NCI-H187 treated with DMSO at 0.1 percent for 48 hours (cell line): ENCODE results near the gene SEPTIN2.
"Not testable (repeated sequence)": the region's sequence is repeated elsewhere in the genome, so short reads cannot be mapped to it uniquely, and the experiment has no call there.

Experiments
- DNase-seq: peaks from one replicate; lab custom pipeline; 2025; lab: John Stamatoyannopoulos, UW

SEPTIN2 gene

DNA sequence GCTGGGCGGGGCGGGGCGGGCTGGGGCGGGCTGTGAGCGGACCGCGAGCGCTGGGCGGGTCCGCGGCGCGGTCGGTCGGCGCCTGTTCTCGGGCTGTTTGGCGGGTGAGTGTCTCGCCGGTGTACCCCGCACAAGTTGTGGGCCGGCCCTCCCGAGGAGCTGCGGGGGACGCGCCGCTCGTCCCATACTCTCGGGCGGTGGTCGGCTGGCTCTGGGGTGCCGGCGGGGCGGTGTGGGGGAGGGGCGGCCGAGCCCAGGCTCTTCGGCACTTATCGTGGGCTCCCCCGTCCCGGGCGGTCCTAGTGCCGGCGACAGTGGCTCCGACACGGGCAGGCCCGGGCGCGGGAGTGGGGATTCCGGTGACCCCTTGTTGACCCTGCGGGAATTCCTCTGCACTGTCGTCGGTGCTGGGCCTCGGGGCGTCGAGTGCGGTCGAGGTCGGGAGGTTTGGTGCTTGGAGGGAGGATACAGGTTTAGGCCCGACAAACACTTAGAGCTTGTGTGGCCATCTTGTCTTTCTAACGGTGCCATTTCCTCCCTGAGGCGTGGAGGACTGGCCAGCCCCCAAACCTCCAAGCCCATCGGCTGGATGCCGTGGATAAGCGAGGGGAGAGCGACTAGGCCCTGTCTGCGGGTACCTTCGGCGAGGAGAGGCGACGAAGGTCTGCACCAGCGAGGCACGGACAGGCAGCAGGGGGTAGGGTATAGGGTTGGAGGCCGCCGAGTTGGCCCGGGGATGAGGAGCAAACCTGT lies at the start of gene SEPTIN2:
SEPTIN2 (plus strand) TSS at position 47 of the 753 bp plus-strand sequence. CDS start 8,308 bp downstream, outside the sequence.
- no peak for DNase-seq

DNA sequence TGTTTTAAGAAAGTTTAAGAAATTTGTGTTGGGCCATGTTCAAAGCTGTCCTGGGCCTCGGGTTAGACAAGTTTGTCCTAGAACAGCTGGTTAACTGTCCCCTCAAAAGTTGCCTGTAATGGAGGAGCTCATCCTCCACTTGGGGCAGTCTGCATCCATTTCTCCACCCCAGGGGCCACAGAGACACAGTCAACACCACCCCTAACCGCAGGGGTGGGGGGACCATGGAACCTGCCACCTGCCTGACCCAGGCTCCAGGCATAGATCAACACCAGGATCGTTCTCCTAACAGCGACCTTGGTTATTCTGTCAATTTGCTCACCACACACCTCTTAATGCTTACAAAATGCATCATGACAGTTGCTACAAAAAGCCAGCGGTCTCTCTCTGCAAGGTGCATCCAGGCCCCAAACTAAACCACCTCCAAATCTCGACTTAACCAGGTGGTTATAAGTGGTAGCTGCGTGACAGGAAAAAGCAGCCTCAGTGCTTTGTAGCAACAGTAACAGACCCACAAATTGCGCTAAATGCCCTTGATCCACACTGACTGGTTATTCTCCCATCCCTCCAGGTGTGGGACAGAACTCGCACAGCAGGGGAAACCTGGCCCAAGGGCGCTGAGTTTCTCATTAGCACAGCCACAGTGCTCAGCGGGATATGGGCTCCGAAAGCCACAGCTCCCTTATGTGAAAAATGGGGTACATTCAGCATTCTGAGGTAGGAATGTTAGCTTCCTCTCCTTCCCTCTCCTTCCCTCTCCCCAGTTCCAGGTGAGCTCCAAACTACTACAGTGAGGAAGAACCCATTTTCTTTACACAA lies 48.3 kb upstream of the SEPTIN2 start:
- no peak for DNase-seq

DNA sequence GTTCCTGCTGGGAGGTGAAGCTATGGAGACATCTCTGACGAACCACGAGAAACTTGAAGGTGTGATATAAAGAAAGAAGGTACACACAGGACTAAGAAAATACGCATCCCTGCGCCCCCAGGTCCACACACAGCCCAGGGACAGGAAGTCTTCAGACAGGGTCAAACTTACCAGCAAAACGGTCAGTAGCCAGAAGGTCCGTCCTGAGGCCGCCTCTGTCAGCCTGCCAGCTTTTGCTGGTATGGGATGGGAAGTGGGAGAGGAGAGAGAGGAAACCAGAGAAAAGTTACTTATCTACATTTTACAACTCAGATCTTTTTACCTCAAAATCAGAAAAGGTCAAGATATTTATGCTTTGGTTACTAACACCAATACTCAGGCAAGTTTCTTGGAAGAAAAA lies 47.4 kb upstream of the SEPTIN2 start:
- no peak for DNase-seq

DNA sequence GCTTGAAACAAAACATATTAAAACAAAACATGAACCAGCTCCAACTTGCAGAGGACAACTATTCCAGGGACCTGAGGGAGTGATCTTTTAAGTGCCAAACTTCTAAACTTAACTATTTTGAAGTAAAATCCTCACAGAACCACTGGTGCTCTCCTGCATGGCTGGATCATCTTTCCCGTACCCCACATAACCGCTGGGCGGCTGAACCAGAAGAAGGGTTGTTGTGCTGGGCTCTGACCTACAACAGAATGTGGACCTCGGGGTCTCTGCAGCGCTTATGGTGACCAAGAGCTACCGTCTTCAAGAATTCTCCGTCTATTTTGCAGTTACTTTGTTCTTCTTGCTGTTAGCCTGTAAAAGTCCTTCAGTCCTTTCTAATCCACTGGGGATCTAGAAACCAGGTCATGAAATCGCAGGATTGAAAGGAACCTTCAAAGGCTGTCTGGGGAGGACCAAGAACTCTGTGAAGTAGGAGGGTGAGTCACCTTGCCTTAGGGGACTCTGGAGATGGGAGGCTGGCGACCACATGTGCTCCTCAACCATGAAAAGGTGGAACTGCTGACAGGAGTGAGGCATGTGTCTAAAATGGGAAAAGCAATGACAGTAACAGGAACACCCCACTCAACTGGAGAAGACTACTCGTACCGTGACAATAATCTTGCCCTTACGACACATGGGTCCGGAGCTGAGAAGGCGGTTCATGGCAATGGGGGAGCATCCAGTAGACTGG lies 46.8 kb upstream of the SEPTIN2 start:
- DNase-seq: no peak

DNA sequence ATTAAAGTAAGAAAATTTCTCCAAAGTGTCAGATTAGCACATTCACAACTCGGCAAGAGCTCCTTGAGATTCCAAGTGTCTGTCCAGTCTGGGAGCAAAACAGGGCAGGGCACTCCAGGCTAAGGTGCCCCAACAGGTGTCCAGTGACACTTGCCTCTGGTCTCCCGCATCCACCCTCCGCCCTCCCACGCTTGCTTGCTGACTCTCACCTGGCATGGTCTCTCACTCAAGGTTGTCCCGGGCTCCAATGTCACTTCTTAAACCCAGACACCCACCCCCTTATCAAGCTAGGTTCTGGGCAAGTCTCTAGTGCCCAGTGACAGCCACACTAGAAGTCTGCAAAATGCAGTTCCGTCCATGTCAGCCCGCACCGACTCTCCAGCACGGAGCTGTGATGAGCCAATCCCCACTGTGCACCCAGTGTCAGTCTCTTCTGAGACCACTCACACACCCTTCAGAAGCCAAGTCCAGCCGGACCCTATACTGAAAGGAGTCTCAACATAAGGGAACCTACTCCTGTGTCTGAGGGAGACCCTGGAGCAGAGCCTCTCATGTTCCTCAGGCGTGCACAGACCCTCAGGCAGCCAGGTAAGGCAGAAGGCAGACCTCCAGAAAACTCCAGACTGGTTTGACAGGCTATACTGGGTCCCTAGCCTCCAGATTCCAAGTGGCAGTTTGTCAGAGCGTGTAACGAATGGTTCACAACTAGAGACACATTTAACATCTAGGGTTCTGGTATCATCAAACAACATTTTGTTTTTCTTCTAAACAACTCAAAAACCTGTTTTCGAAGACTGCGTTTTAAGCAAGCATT lies 45.8 kb upstream of the SEPTIN2 start:
- no peak for DNase-seq

DNA sequence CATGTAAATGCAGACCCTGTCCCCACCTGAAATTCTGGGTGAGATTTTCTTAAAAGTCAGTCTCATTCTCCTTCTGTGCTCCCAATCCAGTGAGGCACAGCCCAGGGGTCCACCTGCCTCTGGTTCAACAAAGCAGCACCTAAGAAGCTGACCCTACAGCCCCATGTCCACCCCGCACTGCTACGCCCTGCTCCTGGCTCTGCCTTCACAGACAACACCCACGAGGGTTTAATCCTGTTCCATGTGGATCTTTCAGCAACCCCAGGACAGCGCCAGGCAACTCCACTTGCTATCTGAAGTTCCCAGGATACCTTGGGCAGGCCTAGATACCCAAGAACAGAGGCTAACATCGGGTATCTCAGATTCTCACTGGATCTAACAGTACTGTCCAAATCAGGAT lies 45.2 kb upstream of the SEPTIN2 start:
- no peak for DNase-seq

DNA sequence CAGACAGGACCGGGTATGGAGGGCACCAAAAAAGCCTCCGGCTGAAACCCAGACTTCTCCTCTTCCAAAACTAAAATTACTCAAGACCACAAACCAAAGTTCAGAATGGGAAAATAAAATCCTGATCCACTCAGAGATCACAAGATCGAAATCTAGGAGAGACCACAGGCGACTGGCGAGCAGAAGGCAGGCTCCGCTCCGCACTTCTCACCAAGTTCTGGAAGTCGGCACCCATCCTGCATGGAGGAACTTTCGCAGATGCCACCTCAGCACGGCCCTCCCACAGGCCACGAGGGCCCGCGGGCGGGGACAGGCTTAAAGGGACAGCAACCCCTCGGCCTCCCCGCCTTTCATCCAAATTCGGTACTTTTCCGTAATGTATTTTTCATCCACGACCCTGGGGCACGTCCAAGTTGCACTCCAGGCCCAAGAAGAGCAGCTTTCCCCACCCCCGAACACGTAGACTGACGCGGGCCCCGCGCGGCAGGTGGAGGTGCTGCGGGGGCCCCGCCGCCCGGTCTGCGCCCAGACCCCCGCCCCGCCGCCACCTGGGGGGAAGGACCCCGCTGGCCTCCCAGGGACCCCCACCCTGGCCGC lies 43.9 kb upstream of the SEPTIN2 start:
- DNase-seq: no peak

DNA sequence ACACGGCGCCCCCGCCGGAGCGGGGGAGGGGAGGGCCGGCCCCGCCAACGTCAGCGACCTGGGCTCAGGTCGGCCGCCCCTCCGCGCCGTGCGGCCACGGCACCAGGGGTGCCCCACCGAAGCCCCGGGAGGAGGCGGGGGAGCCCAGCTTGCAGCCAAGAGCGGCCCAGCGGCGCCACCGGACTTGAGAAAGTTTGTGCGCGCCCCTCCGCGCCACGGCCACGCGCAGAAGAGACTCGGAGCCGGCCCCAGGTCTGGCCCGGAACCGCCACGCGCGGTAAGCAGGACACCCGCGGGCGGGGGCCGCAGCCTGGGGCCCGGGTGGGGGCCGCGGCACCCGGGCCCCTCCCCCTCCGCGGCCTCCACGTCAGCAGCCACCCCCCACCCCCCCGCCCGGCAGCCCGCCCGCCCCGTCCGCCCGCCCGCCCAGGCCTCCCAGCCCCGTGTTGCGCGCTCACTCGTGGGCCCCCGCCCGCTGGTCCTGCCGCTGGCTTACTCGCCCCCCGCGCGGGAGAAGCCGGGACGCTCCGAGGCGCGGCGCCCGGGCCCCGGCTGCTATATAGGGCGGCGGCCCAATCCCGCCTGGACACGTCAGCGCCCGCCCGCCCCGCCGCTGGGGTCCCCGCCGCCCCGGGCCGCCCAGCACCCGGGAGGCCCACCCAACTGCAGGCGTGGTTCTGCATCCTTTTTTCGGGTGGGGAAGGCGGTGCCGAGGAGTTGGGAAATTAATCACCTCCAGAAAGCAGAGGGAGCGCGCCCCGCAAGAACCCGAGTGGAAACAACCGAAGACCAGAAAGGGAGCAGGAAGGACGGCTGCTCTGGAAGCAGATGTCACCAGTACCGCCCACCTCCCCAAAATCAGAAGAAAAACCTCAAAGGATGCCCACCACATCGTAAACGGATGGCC lies 43.2 kb upstream of the SEPTIN2 start:
- DNase-seq: no peak

DNA sequence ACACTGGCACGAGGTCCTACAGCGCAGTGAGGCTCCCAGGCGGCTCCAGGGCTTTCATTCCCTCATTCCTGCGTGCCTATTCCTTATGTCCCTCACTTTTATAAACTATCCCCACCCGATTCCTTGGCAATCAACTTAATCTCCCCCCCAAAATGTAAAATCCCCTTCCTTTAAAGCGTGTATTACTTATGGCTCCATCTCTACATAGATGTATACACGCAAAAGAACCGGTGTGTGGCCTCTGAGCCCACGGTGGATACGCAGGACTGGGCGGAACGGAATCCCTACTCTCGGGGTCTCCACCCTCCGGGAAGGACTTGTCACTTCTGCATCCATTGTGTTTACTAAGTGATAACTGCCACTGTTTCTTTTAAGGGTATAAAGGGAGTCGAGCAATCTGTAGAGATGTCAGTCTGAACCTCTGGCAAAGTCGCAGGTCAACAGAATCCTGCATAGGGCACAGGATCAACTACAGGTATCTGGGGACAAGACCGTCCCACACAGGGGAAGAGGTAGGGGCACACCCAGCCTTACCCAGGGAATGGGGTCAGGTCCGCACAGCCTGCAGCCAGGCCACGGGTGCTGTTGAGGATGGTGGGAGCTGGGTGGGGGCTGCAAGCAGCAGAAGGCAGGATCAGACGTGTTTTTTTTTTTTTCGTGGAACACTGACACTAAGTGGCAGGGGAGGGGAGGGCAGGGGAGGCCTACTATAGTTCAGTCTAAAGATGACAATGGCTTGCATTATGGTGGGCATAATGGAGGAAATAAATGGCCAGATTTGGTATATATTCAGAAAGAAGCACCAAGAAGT lies 42.3 kb upstream of the SEPTIN2 start:
- no peak for DNase-seq

DNA sequence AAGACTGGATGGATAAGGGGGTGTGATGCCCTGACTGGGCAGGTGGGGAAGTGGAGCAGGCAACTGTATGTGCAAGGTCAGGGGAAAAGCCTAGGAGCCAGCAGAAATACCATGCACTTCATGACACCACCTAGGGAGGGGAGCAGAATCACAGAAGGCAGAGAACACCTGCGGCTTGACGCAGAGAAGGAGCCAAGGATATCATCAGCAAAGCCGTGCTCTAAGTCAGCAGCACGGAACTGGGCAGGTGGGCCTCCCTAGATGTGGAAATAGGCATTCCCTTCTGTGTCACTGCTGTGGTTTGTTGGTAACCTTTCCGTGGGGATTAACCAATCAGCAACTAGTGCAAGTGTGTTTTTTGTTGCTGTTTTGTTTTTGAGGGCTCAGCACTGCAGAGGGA lies 41.6 kb upstream of the SEPTIN2 start:
- no peak for DNase-seq

DNA sequence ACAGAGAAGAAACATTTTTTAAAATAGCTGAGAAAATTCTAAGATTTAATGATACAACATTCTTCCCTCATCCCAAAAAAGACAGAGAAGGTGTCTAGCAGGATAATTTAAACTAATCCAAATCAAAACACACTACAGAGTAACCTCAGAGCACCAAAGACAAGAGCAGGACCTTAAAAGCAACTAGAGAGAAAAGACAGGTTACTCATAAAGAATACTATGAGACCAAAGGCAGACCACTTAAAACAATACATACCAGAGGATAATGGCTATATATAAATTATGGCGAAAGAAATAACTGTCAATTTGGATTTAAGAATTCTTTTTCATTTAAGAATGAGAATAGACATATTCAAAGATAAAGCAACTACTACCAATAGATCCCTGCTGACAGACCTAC lies 40.2 kb upstream of the SEPTIN2 start:
- no peak for DNase-seq

DNA sequence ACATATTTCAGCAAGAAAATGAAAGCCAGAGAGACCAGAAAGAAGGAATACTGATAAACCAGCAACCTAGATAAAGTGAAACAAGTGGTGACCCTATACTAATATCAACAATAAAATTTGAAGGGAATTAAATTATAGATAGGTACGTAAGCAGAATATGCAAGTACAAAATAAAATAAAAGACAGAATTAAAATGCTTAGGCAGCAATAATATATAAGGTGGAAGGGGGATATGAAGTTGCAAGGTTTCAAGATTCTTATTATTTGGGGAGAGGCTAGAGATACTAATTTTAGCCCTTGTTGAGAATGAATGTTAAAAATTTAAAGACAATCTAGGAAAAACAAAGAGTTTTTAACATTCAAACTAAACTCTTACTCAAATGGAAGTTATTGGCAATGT lies 39.8 kb upstream of the SEPTIN2 start:
- DNase-seq: no peak

DNA sequence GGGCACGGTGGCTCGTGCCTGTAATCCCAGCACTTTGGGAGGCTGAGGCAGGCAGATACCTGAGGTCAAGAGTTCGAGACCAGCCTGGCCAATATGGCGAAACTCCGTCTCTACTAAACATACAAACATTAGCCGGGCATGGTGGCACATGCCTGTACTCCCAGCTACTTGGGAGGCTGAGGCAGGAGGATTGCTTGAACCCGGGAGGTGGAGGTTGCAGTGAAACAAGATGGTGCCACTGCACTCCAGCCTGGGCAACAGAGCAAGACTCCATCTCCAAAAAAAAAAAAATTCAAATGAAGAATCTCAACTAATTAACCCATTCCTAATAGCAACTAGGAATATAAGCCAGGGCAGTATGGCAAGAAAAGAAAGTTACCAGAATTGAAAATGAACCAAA lies 37.4 kb upstream of the SEPTIN2 start:
- not testable (repeated sequence) for DNase-seq

DNA sequence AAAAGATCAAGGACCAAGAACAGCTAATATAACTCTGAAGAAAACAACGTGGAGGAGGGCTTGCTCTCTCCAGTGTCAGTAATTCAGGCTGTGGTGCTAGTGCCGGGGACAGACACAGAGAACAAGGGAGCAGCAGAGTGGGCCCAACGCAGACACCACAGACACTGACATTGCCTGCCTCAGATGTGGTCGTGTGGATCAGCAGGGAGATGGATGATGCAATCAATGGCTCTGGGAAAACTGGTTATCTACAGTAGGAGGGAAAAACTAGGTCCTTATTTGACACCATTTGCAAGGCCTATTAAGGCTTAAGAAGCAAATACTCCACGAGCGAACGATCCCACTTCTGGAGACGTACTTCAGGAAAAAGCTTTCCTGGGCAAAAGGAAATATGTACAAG lies 36.3 kb upstream of the SEPTIN2 start:
- DNase-seq: no peak

DNA sequence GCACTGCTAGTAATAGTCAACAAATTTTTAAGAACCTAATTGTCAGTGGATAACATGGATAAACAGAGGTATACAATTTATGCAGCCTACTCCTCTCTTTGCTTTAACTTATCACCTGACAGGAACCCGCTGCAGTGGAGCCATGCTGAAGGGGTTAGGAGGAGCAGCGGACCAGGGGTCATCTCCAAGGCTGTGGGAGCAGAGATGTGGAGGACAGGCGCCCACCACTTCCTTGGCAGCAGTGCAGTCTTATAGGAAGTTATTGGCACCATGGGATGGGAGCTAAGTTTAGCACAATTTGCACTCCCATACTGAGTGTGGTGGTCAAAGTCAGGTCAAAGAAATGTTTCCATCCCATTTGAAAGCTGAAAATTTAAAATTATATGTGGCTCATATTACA lies 35.9 kb upstream of the SEPTIN2 start:
- DNase-seq: no peak

DNA sequence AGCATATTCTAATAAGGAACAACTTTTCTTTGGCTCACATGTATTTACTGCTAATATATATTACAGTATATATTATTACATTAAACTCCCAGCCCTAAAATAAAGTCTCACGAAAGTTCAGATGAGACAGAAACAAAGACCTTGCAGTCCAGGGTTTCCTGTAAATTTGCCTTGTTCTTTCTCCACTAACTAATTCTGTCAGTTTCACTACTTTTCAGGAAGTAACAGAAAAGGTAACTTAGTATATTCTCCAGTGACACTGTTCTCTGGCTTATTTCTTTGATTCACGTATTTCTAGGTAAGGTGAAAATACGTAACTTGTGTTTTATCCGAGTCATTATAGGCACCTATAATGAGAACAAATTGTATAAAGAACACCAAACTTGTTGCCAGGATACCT lies 35.4 kb upstream of the SEPTIN2 start:
- DNase-seq: no peak

DNA sequence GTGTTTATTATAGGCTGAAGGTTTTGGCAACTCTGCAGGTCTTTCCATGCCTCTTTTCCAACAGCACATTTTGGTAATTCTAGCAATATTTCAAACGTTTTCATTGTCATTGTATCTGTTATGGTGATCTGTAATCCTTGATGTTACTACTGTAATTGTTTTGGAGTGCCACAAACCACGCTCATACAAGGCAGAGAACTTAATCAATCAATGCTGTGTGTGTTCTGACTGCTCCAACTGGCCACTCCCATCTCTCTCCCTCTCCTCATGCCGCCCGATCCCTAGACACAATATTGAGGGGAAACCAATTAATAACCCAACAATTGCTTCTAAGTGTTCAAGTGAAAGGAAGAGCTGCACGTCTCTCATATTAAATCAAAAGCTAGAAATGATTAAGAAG lies 33.2 kb upstream of the SEPTIN2 start:
- no peak for DNase-seq

DNA sequence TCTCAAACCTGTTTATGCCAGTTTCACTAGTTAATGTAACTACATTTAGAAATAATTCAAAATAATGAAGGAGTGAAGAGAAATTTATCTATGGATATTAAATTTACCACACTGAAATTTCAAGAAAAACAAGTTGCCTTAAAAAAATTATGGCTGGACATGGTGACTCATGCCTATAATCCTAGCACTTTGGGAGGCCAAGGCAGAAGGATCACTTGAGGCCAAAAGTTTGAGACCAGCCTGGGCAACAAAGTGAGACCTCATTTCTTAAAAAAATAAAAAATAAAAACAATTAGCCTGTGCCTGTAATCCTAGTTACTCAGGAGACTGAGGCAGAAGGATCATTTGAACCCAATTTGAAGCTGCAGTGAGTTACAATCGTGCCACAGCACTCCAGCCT lies 30.1 kb upstream of the SEPTIN2 start:
- DNase-seq: no peak

DNA sequence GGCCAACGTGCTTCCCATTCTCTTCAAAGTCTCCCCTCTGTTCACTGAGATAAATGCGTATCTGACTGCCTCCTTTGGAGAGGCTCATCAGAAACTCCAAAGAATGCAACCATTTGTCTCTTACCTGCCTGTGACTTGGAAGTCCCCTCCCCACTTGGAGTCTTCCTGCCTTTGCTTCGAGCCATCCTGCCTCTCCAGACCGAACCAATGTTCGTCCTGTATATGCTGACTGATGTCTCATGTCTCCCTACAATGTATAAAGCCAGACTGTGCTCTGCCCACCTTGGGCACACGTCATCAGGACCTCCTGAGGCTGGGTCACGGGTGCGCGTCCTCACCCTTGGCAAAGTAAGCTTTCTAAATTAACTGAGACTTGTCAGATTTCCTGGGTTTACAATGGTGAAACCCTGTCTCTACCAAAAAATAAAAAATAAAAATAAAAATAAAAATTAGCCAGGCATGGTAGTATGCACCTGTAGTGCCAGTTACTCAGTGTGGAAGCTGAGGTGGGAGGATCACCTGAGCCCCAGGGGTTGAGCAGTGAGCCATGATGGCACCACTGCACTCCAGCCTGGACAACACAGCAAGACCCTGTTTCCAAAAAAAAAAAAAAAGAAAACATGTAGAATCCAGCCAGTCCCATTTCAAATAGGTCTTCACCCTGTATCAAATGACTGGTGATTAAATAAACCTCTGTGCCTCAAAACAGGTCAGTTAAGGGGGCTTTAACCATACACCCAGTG lies 29.2 kb upstream of the SEPTIN2 start:
- no peak for DNase-seq
